Measurements from ENCODE around the gene SEC23A.
"Not testable (repeated sequence)": the region's sequence is repeated elsewhere in the genome, so short reads cannot be mapped to it uniquely, and the experiment has no call there.

The SEC23A gene

DNA sequence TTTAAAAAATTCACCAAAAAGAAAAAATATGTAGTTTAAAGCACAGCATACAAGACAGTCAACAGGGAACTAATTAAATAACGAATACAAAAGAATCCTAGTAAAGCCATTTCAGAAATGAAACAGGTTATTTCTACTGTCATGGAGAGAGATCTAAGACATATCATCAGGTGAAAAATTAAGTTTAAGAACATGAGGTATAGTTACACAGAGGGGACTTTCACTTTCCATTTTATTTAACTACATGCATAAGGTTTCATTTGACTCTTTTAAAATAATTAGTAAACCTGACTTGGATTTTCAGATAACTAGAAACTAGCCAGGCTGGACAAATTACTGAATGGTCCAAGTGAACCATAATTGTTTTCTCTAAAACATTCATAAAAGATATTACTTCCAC, 11.3 kb downstream of the SEC23A start:
- no peak for DNase-seq (ENCODE audit: low read depth)

DNA sequence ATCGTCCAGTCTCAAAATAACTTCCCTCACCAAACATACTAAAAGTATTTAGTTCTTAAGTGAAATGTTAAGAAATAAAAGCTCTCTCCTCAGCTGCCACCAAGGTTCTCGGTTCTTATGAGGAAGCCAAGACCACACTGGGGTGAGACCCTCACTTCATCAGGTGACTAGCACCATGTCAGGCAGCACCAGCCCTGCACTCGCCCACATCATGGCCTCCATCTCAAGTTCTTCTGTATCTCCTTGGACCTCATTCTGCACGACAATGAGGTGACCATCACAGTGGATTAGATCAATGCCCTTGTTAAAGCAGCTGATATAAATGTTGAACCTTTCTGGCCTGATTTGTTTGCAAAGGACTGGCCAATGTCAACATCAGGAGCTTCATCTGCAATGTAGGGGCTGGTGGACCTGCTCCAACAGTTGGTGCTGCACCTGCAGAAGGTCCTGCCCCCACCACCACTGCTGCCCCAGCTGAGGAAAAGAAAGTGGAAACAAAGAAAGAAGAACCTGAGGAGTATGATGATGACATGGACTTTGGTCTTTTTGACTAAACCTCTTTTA, 12.4 kb downstream of the SEC23A start:
- DNase-seq (ENCODE audit: low read depth), result no peak

DNA sequence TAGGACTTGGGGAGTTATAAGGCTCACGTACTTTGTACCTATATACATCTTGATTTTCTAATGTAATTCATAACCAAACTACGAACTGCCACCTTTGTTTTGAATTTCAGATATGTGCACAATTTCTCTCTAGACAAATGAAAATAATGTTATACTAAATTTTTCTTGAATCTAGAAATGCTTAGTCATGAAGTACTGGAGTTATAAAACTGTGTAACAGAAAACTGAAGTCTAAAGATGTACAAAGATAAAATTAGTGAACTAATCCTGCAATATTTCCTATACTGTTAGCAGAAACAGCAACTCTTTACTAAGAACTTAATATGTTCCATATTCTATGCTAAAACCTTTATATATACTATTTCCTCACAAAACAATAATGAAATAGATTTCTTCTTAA, 15.5 kb downstream of the SEC23A start:
- DNase-seq (ENCODE audit: low read depth), result no peak

DNA sequence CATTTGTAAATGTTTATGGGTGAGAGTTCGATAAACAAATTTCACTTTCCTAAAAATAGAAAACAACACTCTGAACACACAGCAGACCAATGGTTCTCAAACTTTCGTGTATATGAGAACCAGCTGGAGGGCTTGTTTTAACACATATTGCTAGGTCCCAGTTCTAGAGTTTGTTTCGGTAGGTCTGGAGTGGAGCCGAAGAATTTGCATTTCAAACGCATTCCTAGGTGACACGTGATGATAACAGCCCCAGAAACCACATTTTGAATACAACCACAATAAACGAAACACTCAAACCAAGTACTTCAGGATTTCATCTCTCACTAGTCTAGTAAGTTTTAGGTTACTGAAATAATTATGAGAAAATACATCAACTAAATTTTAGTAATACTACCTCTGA, 17.1 kb downstream of the SEC23A start:
- no peak for DNase-seq (ENCODE audit: low read depth)

DNA sequence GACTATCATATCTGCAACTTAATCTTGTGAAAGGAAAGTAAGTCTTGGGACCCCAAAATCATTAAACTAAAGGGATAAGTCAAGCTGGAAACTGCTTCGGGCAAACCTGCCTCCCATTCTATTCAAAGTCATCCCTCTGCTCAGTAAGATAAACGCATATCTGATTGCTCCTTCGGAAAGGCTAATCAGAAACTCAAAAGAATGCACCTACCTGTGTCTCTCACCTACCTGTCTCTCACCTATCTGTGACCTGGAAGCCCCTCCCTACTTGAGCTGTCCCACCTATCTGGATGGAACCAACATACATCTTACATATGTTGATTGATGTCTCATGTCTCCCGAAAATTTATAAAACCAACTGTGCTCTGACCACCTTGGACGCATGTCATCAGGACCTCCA, 19.9 kb downstream of the SEC23A start:
- no peak for DNase-seq (ENCODE audit: low read depth)

DNA sequence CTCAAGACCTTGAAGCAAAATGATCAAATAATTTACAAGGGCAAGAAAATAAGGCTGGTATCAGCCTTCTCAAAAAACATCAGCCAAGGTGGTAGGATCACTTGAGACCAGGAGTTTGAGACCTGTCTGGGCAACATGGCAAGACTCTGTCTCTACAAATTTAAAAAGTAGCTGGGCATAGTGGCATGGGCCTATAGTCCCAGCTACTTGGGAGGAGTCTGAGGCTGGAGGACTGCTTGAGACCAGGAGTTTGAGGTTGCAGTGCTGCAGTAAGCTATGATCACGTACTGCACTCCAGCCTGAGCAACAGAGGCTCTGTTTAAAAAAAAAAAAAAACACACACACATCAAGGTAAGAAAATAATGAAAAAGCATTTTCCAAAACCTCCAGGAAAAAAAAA, 22.1 kb downstream of the SEC23A start:
- DNase-seq (ENCODE audit: low read depth), result no peak

DNA sequence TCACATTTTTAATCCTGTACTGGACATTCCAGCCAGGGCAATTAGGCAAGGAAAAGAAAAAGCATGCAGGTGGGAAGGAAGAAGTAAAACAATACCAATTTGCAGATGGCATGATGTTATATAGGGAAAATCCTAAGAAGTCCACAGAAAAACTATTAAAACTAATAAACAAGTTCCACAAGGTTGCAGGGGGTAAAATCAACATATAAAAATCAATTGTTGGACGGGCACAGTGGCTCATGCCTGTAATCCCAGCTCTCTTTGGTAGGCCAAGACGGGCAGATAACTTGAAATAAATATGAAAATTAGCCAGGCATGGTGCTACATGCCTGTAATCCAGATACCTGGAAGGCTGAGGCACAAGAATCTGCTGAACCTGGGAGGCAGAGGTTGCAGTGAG, 31.9 kb downstream of the SEC23A start:
- DNase-seq (ENCODE audit: low read depth), result no peak

DNA sequence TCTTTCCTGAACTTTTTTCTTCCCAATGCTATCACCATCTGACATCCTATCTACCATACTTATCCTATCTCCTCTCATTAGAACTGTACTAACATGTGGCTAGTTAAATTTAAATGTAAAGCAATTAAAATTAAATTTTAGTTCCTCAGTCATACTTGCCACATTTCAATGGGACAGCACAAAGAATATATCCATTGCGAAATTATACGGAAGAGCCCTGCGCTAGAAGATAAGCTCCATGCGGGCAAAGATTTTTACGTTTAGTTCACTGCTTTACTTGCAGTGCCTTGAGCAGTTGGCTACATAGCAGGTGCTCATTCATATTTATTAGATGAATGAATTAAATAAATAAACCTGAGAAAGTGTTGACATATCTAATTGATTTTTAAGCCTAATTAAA, 33.1 kb downstream of the SEC23A start:
- DNase-seq (ENCODE audit: low read depth), result no peak

DNA sequence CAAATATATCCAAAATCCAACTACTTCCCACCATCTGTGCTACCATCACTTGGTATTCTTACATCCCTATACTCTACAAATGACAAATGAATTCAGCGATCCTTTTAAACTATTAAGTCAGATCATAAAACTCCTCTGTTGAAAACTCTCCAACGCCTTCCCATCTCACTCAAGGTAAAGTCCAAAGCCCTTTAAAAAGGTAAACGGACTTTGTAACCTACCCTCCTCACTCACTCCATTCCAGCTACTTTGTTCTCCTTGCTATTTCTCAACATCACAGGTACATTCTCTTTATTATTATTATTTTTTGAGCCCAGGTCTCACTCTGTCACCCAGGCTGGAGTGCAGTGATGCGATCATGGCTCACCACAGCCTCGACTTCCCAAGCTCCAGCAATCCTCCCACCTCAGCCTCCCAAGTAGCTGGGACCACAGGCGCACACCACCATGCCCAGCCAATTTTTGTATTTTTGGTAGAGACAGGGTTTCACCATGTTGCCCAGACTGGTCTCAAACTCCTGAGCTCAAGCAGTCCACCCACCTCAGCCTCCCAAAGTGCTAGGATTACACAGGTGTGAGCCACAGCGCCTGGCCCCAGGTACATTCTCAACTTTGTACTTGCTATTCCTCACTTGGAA, 33.7 kb downstream of the SEC23A start:
- not testable (repeated sequence) for DNase-seq (ENCODE audit: low read depth)

DNA sequence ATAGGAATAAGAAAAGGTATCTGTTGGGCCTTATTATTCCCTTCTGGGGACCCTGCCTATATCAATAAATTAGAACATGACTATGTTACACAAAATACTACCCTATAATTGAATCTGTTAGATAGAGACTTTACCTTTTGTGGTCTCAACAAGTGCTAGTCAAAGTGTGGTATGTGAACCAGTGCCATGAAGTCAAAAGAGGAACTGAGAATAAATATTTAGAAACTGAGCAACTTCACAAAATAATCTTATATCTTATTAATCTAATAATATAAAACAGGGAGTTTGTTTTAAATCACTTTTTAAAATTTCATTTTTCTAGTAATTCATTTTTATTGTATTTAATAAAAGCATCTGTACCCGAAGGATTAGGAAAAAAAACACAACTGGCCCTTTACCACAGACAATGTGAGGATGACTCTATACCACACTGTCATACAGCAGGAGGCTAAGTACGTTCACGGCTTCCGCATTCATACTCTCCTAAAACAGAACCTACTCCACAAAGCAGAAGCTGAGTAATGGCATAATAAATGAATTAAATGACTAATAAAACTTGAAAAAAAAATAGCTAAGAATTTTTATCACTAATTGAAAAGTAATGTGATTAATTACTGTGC, 42.1 kb downstream of the SEC23A start:
- DNase-seq (ENCODE audit: low read depth), result no peak

DNA sequence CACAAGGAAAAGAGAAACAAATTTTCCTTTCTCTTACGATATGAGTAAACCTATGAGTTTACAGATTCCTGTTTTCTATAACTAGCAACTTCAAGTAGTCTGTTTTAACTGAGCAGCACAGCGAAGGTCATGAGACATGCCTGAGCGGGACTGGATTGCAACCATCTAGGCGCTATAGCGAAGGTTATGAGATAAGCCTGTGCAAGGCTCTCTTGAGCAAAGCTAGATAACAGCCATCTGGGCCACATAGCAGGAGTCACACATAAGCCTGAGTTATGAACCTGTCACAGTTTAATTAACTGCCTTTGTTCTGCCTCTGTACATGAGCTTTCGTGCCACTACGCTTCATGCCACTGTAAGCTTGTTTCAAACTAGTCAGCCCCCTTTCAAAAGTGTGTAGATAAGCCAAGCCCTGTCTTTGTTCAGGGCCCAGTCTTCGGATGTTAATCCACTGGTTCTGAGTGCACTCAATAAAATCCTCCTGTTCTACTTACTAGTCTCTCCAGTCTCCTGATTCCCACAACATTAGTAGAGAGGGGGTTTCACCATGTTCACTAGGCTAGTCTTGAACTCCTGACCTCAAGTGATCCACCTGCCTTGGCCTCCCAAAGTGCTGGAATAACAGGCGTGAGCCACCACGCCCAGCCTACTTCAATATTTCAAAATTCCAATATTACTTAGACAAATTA, 47.1 kb downstream of the SEC23A start:
- DNase-seq (ENCODE audit: low read depth), result no peak

DNA sequence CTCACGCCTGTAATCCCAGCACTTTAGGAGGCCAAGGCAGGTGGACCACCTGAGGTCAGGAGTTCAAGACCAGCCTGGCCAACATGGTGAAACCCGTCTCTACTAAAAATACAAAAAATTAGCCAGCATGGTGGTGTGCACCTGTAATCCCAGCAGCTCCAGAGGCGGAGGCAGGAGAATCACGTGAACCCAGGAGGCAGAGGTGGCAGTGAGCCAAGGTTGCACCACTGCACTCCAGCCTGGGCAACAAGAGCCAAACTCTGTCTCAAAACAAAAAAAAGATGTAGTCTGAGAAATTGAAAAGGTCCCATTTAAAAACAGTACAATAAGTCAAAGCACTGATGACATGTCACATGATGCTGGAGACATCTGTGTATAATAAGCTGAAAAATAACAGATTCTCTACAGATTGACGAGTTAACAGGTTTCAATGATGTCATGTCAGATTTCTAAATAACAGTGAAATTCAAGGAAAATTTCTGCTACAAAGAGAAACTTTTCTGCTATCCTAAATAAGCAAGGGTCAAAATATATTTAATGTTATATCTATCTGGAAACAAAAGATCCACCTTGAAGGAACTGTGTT, 50.1 kb downstream of the SEC23A start:
- DNase-seq (ENCODE audit: low read depth), result not testable (repeated sequence)

DNA sequence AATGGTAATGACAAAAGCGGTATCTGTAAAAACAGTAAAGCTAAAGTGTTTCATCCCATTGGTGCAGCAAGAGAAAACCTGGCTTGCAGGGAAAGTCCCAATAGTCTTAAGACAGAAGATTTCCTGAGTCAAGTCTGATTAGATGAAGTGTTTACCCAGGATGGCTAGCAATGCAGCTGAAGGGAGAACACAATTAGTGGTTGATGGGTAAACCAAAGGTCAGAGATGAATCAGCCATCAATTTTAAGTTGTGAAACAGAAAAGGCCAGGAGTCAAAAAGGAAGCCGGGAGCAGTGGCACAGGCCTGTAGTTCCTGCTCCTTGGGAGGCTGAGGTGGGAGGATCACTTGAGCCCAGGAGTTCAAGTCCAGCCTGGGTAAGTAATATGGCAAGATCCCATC, 52.6 kb downstream of the SEC23A start:
- no peak for DNase-seq (ENCODE audit: low read depth)

DNA sequence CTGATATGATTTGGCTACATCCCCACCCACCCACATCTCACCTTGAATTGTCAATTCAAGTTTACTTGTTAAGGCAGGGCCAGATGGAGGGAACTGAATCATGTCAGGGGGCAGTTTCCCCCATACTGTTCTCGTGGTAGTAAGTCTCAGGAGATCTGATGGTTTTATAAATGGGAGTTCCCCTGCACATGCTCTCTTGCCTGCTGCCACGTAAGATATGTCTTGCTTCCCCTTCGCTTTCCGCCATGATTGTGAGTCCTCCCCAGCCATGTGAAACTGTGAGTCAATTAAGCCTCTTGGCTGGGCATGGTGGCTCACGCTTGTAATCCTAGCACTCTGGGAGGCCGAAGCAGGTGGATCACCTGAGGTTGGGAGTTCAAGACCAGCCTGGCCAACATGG, 57.1 kb downstream of the SEC23A start:
- DNase-seq (ENCODE audit: low read depth), result not testable (repeated sequence)

DNA sequence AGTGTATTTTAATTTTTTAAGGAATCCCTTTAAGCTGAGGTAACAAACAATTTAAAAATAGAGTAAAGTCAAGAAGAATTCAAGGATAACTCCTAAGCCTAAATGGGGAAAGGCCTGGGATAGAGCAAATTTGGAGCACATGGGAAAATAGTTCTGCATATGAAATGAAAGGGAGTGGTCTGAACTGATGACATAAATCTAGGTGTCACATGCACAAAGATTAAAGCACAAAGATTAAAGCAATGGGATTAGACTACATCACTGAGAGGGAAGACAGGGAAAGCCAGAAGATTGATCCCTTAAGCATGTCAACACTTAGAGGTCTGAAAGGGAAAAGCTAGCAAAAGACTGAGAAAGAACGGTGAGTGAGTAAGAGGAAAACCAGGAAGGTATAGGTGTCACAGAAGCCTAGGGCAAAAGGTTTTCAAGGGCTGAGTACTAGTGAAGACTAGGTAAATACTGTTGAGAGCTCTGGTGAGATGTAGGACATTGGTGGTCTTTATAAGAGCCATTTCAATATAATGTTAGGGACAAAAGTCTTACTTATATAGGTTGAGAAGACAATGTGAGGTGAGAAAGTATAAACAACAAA, 59.6 kb downstream of the SEC23A start:
- no peak for DNase-seq (ENCODE audit: low read depth)

DNA sequence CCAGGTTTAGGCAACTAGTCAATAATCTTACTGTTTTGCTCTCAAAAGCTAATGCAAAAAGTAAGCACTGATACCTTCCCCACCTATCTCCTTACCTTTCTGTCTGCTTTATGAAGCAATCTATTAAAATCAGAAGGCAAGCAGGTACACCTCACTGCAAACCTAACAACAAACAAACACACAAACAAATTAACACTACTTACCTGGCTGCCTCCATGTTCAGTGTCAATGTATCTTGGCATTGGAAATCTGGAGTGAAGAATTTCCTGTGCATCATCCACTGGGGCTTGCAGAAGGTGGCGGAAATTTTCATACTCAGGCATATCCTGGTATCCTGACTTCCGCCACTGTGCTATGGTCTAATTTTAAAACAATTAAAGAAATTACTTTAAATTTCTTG, 62.5 kb downstream of the SEC23A start:
- DNase-seq (ENCODE audit: low read depth), result no peak

DNA sequence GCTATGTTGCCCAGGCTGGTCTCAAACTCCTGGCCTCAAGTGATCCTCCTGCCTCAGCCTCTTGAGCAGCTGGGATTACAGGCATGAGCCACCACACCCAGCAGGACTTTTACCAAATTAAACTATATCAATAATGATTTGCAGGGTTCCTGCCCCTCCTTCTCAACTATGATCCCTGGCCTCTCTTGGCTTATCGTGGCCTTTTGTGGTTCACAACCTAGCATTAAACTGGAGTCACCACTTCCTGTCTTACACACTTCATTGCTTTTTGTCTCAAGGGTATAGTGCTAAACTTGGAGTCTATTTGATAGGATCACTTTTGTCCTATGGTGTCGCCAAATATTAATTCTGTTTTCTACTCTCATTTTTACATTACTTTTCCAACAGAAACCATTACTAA, 64.5 kb downstream of the SEC23A start:
- no peak for DNase-seq (ENCODE audit: low read depth)

DNA sequence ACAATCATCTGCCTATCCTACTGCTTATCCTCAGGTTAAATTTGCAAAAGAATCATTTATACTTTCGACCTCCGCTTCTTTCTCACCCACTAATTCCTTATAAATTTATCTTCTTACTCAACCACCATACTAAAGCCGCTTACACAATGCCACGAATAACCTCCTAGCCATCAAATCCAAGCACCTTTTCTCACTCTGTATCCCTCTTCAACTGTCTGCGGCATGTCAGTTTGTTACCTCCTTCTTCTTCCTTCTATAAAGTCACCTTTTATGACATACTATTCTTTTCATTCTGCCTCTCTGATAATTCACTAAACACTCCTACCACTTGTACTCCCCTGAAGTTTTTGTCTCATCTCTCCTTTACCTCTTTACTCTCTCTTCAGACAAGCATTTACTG, 66.3 kb downstream of the SEC23A start:
- DNase-seq (ENCODE audit: low read depth), result no peak

DNA sequence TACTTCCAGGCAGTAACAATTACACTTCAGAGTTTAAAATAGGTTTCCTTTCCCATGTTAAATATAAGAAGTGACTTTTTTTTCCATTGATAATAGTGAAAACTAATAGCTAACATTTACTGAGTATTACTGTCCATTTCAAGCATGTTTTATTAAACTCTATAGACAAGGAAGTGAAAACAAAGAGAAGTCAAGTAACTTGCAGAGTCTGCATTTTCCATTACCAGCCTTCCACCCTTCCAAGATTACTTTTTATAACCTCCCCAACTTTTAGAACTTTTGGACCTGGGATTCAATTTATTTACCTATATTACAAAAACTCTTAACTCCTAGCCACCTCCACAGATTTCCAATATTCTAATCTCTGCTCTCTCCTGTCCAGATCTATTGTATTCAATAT, 67.7 kb downstream of the SEC23A start:
- no peak for DNase-seq (ENCODE audit: low read depth)

DNA sequence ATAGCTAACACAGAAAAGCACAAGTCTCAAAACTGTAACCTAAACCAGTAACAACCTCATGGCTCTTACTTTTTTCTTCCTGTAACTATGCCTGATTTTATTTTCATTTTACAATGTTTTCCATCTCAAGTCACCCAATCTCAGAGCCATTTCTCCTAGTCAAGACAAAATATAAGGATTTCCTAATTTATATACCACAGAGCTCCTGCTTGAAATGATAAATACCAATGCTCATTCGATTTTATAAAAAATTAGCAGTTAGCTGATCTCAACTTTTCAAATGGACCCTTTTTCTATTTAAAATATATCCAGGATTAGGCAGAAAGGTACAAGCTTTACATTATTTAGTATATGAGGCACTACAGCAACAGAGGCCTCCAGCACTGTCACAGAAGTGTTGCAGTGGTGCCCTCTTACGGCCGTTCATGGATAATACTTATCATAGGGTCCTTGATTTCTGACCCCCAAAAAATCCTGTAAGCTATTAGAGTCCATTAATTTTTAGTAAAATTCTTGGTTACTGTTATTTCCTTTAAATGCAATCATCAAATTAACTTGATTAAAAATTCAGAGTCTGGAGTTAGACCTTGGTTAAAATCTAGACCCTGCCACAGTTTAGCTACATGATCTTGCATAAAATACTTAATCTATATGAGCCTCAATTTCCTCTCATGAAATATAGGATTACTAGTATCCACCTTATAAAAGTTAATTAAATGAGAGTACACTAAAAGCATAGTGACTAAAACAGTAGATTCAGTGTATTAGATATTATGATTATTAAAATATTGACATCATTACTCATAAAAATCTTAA, 68.3 kb downstream of the SEC23A start:
- DNase-seq (ENCODE audit: low read depth), result no peak

DNA sequence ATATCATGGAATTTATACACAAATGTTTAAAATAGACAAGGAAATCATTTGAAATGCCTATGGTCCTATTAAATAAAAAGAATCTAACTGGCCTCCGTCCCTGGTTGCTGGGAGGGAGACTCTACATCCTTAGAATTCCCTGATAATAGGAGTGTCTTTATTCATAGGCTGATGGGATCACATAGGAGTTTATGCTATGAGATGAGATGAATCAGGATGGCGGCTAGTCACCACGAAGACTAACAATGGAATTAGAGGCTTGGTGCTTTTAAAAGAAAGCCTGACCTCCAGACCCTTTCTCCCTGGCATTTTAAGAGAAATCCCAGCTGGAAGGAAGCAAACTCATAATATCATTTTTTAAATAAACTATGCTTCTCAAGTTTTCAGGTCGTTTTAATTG, 69.7 kb downstream of the SEC23A start:
- no peak for DNase-seq (ENCODE audit: low read depth)

DNA sequence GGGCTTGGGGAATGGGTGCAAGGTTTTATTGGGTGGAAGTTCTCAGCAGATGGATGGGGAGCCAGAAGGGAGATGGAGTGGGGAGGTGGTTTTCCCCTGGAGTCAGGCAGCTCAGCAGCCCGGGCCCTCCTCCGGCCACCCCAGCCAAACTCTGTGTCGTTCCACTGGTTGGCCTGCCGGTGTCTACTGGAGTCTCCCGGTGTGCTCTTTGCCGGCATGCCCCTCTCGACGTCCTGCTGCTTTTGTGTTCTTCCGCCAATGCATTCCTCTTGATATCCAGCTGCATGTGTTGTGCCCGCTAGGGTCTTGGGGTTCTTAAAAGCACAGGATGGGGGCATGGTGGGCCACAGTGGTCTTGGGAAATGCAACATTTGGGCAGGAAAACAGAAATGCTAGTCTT, 72.8 kb downstream of the SEC23A start:
- no peak for DNase-seq (ENCODE audit: low read depth)
